GM18909 (cell line): ENCODE measurements around the gene CACNB4.

Experiments
- ATAC-seq: cut with Tn5 transposase; IDR thresholded peaks from one replicate; pipeline ENCODE4 v1.9.1; 2021; ENCODE audit warnings: mild to moderate bottlenecking; ENCODE audit not compliant: unreplicated experiment, poor library complexity

CACNB4 gene

DNA sequence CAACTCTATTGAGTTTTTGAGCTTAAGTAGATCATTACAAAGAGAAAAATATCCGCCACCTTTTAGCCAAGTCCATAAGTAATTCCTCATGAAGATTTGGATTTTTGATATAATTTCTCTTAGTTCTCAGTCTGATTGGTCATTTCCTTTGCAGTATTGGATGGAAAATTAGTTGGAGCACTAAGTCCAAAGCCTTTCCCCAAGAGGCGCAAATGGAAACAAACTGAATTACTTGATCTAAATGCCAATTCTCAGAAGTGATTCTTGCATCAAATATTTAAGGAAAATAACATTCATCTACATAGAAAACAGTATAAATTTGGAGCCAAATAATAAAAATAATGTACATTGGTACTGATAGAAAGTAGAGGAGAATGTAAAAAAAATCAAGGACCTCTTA lies 115.6 kb downstream of the CACNB4 start:
- ATAC-seq, result no peak

DNA sequence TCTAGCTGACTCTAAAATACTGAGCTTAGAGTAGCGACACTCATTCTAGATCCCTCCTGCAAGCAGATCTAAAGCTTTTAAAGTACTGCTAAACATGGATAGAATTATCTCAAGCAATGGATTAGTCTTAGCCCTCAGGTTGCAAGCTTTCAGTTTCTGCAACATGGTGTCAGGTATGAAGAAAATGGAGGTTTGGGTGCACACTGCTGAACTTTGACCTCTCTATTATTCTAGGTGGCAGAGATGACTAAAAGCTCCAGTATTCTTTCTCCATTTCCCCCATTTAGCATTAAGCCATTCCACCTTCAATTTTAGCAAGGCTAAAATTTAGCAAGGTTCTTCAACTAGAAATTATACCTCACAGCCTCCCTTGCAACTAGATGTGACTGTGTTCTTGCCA lies 117.0 kb downstream of the CACNB4 start:
- ATAC-seq, result no peak

DNA sequence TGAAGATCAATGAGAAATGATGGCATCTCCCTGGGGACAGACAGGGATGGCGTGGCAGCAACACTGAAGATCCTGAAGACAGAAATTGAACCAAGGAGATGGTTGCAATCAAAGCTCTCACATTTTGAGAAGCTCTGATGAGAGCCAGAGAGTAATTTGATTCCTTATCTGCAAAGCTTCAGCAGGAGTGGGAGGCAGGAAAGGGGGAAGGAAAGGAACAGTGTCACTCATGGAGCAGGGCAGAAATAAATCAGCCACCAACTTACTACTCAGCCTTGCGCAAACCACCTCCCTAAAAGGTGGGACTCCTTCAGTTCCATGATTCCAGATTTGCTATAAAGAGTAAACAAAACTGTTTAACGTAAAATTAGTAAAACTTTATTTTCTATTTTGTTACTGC lies 119.2 kb downstream of the CACNB4 start:
- ATAC-seq, result no peak

DNA sequence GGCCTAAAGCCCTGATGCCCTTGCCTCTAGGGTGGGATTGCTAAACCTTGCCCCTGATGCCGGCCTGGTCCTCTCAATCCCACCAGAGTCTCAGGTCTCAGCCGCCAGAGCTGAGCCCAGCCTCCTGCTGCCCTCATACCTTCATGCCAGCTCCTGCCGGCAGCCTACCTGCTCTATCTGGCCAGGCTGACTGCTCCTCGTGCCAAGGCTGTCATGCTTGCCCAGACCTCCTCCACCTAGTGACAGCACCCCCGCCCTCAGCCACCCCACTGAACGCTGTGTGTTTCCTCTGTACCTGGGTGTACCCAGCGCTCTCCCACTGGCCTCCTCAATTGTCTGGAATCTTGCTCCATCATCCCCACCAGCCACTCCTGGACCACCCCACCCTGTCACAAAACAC lies 120.1 kb downstream of the CACNB4 start:
- ATAC-seq, result no peak

DNA sequence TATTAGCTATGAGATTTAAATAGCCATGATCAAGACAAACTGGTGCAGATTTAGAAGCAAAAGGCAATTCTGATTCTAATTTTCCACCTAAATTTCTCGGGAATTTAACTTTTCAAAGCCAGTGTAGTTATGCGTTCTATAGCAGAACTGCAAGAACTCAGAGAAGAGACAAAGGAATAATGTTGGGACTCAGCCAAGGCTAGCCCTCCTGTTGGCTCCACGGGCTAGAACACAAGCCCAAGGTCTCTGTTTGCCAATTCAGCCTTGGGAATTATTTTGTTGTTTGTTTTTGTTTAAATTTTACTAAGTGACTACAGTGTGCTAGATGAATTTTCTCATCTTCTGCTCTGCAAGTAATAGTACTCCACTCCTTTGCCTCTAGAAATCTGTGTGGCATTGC lies 121.2 kb downstream of the CACNB4 start:
- ATAC-seq, result no peak

DNA sequence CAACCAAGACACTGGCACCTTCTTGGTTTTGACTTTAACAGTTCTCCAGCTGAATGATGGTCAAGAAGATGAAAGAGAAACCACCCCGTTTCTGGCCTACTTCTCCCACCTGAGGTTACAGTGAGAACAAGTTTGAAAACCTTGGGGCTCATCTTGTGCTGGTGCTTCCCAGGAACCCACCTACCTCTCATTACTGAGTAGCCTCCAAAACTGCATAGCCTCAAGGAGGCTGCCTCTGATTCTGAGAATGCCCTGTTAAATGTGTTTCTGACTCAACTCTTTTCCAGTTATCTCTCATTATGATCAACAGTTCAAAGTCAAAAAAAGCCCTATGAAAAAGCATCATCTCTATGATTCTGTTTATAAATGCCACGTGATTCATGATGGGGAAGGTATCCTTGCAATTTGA lies 121.9 kb downstream of the CACNB4 start:
- ATAC-seq, result peak; percentile 83

DNA sequence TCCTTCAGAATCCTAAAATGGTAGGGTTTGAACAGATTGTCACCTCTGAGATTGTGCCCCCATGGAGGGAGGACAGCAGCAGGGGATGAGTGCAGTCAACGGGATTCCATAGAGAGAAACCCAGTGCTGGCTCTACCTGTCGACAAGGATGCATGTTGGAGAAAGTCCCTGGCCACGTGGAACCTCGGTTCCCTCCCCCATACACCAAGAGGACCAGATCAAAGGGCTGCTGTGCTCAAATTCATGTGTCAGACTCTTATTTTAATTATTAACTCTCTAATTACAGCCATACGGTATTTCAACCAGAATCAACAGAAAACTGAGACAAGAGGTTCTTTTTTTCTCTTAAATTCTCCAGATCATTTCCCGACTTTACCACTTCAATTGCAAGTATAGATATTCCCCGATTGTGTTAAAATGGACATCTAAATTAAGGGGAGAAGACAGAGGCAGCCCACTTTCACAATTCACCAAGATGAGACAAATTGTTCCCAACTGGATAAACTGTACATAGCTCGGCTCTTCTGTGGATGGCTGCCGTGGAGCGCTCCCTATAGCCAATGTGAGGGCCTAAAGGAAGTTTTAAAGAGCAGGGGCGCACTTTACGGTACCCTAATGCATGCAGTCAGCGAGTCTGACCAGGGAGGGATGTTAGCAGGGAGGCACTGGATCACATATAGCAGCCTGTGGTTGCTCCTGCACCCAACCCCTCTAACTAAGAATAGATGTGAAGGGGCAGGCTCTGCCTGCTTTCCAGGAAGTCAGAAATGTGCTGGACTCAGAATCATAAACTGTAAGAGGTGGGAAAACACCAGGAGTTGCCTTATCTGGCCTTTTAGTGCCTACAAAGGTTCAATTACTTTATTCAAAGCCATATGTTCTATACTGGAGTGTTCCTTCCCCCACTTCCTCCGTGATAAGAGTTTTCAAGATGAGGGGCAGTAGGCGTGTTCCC lies 123.1 kb downstream of the CACNB4 start:
- no peak for ATAC-seq

DNA sequence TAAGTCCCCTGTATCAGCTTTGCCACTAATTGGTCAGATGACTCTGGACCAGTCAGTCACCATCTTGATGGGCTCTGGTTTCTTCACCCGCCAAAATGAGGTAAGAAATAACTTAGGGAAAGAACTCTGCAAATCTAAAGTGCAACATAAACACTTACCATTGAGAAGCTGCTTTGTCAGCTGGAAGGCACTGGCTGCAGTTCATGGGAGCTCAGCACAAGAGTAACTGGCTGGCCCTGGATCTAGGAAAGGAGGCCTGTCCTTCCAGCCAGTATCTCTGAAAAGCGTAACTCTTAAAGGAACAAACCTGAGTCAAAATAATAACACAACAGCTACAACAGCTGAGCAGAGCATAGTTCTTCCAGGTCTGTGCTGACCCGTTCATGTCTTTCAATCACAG lies 123.9 kb downstream of the CACNB4 start:
- ATAC-seq, result no peak

DNA sequence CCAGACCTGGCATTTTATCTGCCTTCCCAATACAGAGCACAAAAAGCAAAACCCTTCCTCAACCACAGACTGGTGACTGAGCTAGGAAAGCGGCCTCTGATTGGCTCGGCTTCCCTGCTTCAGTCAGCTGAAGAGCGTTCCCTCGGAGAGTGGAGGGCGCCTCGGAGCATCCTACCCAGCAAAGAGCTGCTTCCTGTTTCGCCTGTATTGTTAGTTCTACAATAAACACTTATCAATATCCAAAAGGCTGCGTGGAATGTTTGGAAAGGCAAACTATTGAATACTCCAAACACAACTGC lies 125.0 kb downstream of the CACNB4 start:
- ATAC-seq, result no peak

DNA sequence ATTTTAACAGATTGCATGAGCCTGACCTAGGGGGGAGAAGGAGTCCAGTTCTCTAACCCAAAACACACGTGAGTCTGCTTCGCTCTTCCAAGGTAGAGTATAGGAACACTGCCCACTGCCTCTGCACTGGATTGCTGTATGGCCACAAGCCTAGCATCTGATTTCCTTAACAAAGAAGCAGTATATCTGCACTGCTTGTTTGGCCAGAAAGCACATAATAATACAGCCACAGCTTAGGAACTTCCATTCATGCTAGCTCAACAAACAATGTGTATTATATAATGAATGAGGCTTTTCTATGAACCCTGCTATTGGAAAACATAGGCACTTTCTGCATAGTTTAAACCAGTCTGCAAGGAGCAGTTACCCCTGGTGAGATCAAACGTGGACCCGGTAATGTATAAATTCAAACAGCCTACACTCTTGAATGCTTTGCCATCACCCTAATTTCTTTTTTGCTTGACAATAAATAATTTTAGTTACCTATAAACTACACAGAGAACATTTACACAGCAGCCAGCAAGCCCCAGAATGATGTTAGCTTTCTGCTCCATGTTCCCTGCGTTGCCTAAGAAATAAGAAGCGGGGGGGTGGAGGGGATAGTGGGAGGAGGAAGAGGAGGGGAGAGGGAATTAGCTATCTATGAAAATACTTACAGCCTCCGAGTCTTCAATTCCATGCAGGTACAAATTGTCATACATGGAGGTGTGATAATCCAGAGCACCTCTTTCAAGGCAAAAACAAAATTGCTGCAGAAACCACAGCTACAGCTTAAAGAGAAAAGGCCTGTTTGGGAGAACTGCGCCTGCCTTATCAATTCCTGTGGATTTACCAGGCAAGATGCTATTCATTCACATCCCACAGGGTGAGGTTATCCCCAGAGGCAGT lies 125.6 kb downstream of the CACNB4 start:
- no peak for ATAC-seq

DNA sequence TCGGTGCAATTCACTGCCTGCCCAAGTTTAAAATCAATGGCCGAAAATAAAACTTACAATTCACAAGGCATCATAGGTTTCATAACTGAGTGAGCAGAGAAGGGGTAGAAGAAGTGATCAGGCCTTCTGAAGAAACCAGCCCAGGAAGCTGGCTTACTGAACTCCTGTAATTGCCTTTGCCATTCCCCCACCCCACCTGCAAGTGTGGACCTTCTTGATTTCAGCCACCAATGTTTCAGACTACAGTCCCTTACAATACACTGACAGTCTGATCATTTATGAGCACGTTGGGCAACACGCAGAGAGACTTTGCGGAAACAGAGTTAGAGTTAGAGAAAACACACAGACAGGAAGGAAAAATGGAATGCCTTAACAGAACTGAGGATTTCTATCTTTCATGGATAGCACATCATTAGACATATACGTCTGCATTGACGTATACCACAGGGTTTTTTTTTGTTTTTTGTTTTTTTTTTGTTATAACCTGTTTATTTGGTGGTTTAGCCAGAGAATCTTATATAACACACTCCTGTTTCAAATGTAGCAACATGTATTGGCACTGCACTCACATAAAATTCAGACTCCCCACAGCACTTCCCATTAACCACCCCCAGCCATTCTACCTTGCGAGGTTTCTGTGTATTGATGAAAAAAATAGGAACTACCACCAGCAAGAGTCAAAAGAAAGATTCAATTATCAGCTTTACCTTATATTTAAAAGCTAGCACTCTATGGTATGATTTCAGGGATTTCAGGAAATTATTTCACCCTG lies 126.4 kb downstream of the CACNB4 start:
- no peak for ATAC-seq

DNA sequence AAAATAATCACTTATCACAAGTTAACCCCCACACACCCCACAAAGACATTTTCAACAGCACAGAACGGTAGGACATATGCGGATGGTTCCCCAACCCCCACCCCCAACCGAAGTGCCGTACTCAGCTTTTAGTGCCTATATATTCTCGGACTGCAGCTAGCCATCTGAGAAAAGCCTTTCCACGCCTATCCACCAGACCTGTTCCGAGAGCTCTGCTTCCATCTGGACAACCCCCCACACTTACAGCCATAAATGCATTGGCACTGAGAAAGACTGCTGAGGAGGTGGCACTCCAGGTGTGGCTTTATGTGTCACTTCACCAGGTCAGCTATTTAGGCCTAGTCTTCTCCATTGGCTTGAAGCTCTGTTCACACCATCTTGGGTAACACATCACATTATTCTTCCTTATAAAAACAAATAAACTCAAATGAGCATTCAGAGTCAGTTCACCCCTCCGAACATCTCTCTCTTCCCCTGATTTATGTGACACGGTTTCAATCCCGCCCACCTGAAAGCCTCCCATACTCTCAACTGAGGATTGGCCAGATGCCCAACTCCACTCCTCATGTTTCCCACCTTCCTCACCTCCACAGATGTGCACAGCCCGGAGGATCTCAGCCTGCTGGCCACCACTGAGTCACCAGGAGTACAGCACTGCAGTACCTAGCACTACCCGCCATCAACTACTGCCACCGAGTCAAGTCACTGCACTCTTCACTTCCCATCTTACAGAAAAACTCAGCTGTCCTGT lies 127.4 kb downstream of the CACNB4 start:
- no peak for ATAC-seq

DNA sequence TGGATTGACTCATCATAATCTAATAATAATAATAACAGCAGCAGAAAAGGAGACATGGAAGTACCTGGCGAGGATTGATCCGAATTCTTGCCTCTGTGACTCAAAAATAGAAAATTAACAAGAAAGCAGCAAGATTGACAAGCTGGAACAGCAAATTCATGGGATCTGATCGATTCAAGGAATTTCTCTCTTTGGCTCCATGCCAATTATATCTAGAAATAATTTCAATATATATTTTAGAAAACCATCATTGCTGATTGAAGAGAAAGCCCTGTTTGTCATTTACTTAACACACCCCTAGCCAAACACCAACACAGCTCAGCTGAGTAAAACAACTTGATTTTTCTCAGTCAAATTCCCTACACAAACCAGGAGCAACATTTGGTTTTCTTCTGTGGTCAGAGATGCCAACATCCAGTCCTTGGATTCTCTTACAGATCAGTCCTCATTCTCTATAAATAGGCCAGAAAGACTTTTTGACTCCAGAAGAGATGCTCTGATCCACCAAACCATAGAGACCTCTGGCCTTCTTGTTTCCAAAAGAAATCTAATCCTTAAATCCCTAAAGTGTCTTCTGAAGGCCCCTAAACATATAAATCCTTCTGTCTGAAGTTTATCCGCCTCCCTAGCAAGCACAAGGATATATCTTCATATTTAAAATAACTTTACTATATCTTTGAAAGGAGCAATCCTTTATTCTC lies 129.9 kb downstream of the CACNB4 start:
- ATAC-seq, result no peak

DNA sequence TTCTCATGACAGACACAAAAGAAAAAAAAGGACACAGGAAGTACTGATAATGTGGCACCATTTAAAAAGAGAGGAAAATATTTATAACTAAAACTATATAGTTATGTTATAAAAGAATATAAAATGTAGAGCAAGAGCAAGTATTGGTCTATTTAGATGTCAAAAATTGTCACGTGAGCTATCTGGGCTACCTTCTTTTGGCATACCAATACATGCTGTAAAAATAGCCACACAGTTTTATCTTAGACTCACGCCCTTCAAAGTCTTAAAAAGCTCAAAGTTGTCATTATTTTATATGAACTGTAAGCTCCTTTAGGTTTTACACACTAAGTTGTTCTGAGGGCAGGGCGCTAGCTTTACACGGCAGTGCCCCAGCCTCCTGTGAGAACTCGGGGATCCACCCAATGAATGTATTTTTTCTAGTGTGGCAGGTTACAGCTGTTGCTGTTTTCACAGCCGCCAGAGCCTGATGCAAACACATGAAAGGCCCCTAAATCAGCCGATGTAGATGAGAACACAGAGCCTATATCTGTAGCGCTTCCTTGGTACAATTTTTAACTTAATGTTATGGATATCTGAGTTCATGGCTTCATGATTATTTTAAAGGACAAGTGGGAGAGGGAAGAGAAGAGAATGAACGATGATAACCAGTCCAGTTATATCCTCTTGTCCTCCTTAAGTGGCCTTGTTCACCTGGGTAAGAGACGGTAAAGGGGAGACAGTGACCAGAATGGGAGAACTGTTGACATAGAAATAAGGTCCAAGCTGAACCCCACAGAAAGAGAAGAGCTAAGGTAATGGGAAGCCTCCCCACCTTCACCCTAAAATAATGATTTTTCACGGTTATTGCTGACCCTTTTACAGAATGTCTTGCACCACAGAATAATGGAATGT lies 130.8 kb downstream of the CACNB4 start:
- ATAC-seq, result no peak

DNA sequence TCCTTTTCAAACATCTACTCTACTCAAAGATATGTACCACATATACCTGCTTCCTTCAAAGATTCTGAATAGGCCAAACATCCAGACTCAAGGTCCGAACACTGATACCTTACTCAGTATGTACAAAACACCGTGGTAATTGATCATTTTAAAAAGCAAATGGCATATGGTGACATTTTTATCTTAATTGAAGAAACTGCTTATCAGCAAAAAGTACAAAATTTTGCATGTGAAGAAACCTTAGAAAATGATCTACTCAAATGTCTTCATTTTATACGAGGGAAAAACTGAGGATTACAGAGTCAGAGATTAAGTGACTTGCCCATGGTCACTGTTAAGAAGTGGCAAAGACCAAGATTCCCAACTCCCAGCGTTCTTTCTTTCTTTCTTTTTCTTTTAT lies 133.0 kb downstream of the CACNB4 start:
- no peak for ATAC-seq

DNA sequence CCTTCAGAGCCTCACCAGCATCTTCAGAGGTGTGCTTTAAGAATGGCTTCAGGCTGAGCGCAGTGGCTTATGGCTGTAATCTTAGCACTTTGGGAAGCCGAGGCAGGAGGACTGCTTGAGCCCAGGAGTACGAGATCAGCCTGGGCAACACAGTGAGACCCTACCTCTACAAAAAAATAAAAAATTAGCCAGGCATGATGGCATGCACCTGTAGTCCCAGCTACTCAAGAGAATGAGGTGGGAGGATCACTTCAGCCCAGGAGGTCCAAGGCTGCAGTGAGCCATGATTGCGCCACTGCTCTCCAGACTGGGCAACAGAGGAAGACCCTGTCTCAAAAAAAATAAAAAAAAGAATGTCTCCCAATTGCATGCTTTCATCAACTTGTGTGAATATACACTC lies 137.3 kb downstream of the CACNB4 start:
- no peak for ATAC-seq

DNA sequence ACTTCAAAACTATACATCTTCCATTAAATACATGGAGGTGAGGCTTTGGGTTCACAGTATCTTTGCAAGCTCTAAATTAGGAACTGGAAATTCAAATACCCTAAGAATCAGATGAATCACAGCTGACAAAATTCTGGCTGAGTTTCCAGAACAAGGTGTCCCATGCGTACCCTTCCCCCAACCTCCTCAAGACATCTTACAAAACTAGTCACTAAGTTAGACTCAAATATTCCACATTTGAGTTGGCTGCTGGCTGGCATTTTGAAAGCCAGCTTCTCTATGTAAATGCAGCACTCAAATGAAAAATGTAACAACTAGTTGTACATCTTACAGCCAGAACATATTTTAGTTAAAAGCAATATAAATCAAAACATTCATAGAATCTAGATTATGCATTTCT lies 139.6 kb downstream of the CACNB4 start:
- no peak for ATAC-seq

DNA sequence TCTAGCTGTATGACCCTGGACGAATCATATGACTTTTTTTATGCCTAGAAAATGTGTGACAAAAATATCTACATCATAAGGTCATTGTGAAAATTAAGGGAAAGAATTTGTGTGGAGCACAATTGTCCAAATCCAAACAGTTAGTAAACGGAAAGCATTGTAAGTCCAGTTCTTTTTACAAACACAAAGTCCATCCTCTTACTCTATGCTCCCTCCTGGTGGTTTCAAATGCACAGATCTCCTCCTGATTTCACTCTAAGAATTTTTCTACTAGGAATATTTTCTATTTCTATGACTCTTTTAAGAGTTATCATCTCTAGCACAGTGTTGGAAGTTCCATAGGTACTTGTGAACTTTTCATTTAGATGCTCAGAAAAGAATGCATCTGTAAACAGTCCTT lies 145.4 kb downstream of the CACNB4 start:
- no peak for ATAC-seq
